HuH-7.5 (cell line): ENCODE measurements around the gene MAP3K2.
A peak's percentile ranks its signal among the peaks of the same experiment; 100 is the strongest.

Experiments used
- DNase-seq: peaks from one replicate; pipeline ENCODE4 v3.0.0; 2011; ENCODE audit warnings: low spot score

Gene MAP3K2

DNA sequence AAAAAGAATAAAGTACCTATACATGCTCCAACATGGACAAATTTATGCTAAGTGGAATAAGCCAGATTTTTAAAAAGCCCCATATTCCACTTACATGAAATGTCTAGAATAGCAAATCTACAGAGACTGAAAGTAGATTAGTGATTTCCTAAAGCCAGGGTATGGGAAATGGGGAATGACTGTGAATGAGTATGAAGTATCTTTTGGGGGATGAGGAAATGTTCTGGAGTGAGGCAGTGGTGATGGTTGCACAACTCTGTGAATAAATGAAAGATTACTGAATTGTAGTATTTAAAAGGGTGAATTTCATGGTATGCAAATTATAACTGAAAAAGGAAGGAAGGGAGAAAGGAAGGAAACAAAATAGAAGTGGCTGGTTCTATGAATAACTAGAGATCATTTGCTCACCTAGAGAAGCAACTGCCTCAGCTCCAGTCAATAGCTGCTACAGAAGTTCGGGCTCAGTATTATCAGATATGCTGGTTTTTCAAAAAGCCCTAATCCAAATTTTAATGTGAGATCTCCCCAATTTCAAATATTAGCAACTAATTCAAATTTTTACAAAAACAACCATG, 39.3 kb downstream of the MAP3K2 start:
- no peak for DNase-seq

DNA sequence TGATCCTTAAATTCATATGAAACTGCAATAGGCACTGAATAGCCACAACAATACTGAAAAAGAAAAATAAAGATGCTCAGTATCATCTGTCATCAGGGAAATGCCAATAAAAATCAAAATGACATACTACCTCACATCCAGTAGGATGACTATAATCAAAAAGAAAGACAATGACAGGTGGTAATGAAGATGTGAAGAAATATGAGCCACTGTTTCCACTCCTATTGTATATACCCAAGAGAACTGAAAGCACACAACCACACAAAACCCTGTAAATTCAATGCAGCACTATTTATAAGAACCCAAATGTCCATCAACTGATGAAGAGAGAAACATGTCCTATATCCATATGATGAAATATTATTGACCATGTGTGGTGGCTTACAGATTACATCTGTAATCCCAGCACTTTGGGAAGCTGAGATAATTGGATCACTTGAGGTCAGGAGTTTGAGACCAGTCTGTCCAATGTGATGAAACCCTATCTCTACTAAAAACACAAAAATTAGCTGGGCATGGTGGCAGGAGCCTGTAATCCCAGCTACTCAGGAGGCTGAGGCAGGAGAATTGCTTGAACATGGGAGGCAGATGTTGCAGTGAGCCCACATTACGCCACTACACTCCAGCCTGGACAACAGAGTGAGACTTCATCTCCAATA, 39.9 kb downstream of the MAP3K2 start:
- no peak for DNase-seq

DNA sequence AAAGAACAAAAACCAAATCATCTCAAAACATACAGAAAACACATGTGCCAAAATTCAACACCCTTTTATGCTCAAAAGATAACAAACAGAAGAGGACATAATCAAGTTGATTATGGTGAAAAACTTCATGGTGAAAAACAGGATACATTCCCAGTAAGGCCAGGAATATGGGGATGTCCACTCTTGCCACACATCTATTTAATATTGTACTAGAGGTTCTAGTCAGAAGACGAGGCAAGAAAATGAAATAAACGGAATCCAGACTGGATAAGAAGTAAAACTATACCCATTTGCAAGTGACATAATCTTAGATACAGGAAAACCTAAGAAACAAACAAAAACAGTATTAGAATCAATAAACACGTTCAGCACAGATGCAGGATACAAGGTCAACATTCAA, 40.8 kb downstream of the MAP3K2 start:
- DNase-seq, result no peak

DNA sequence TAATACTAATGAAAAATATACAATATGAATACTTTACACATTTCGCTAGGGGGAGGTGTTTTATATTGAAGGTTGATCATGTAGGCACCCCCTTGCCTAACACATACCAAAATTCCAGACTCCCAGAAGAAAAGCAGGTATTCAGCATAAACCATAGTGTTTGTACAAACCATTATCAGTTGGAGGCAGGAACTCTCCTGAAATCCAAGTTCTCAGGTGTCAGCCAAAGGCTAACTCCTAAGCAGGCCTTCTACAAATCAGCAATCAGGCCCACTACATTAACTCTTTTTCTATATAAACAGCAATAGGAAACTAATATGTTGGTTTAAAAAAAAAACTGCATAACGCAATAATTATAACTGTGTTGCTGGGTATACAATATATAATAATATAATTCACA, 44.5 kb downstream of the MAP3K2 start:
- no peak for DNase-seq

DNA sequence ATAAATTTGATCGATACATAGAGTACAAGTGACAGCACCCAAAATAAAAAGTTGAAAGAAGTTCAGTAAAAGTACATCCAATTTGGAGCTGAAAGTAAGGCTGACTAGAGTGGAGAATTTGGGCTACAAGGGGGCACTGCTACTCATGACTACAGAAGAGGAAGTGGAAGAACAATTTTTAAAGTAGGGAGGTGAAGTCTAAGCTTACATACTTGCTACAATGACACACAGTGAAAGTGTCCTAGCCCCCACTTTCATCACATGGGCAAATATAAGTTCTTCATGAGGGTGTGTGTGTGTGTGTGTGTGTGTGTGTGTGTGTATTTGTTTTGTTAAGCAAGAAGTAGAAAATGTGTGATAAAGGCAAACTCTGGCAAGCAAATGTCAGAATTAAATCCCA, 45.7 kb downstream of the MAP3K2 start:
- no peak for DNase-seq

DNA sequence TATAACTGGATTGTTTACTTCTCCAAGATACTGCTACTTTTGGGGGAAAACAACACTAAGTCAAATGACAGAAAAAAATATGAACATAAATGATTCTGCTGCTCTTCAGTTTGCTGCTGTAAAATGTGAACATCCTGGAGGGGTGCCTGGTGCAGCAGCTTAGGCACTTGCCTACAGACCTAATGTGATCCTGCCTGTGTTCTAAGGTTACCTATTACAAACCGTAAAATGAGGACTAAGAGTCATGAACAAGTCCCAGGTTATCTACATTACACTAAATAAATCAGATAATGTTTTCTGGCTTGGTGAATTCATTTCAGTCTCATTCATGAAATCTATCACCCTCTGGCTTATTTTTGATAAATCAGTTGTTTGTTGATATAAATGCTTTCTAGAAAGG, 55.4 kb downstream of the MAP3K2 start:
- no peak for DNase-seq

DNA sequence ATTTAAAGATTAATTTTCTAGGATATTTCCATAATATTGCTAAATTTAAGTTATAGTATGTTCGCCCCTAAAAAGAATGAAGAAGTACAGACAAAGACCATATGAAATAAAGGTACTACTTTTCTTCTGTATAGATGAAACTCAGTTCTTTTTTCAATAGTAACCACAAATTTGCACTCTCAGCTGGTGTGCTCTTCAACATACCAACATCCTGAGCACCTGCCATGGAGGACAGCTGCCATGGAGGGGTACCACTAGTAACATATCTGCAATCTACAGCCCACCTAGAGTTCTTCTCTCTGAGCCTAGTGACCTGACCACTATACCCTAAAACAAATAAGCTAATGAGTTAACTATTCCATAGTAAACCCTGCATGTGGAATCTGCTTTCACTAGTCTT, 57.0 kb downstream of the MAP3K2 start:
- no peak for DNase-seq

DNA sequence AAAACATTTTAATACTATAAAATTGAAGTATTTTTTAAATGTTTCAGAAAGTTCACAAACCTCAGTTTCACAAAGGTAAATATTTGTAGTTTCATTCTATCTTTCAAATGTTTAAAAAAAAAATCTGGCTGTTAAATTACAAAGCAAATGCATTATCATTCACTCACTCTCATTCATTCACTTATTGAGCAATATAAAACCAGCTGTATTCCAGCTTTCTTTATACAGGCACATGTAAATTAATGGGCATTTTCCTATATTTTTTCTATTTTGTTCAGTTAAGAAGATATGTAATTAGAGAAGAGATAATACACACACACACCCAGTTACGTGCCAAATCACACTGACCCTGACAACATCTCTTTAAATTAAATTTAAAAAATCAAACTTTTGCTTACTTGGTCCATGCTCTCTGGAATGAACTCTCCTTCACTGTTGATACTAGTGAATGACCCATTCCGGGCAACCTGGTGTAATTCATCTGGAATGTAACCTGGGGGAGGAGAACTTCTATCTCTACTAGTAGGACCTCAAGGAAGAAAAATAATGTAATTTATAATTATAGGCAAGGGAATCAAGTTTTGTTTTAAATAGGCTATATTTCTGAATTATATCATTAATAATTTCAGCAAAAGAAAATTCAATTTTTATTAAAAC, 61.4 kb downstream of the MAP3K2 start:
- DNase-seq, result no peak

DNA sequence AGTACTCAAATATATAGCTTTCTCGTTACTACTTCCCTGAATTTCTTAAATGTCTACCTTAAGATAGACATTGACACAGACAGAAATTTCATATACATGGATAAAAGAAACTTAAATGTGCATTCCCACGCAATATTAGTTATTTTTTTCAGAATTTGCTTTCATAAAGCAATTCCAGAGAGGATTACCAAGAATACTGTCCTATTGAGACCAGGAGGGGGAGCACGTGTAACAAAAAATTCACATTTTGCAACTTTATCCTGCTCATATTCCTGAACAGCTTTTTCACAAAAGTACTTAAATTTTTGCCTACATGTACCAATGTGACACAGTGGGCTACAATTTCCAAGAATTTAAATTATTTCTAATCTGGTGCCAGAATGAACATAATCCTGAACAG, 63.1 kb downstream of the MAP3K2 start:
- DNase-seq, result no peak

DNA sequence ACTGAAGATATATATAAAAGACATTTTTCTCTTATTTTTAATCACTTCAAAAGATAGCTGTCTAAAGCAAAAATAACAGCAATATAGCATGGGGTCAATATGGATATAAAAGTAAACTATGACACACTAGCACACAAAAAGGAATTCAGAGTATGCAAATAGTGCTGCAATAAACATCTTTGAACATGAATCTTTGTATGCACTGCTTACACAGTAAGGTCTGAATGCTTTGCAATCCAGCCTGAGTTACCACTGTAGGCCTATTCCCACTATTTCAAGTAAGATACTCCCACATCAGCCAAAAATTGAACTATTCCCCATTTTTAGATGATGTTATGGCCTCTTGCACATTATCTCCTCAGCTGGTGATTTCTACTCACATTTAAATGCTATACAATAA, 66.5 kb downstream of the MAP3K2 start:
- DNase-seq, result no peak

DNA sequence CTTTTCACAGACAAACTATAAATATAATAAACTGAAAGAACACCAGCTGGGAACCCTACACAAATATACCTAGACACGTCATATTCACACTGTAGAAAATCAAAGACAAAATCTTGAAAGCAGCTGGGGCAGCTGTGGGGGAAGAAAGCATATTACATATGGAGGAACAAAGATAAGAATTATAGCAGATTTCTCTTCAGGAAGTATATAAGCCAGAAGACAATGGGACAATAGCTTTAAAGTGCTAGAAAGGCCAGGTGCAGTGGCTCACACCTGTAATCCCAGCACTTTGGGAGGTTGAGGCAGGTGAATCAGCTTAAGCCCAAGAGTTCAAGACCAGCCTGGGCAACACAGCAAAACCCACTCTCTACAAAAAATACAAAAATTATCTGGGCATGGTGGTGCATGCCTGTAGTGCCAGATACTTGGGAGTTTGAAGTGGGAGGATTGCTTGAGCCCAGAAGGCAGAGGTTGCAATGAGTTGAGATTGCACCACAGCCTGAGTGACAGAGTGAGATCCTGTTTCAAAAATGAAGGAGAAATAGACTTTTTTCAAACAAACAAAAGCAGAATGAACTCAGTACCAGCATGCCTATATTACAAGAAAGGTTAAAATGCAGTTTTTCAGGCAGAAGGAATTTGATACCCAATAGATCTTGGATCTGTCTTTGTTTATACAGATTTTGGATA, 67.0 kb downstream of the MAP3K2 start:
- DNase-seq, result no peak

DNA sequence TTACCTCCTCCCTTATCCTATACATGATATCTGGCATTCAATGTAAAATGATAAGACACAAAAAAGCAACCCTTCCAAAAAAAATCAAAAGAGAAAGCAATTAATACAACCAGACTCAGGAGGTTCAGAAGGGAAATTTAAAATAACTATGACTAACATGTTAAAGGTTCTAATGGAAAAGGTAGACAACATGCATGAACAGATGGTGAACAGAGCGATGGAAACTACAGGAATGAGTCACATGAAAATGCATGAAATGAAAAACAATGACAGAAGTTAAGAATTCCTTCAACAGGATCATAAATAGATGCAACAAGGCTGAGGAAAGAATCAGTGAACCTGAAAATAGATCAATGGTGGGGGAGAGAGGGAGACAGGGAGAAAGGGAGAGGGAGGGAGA, 67.7 kb downstream of the MAP3K2 start:
- no peak for DNase-seq

DNA sequence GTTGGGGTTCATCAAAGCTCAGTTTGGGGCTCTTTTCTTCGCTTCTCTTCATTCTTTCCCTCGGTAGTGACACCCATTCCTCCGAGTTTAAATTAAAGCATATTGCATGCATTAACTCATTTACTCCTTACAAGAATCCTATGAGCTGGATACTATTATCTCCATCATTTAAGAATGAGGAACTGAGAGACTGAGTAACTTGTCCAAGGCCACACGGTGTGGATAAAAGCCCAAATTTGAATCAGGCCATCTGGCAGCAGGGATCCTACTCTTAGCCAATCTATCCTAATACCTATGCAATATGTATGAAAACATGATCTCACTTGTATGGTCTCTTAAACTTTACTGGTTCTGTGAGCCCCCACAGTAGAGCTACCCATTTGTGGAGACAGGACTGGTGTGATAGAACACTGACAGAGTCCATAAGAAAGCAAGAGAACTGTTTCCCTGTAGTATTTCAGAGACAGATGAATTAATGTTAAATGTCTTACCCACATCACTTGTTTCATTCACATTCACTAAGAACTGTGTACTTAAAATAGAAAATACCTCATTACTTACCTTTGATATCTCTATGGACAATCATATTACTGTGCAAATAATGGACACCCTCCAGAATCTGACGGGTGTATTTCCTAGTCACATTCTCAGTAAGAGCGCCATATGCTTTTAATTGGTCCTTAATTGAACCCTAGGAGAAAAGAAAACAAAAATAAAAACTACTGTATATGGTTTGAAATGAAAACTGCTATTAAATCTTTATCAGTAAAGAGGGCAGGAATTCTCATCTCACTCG, 73.4 kb downstream of the MAP3K2 start:
- DNase-seq, result no peak

DNA sequence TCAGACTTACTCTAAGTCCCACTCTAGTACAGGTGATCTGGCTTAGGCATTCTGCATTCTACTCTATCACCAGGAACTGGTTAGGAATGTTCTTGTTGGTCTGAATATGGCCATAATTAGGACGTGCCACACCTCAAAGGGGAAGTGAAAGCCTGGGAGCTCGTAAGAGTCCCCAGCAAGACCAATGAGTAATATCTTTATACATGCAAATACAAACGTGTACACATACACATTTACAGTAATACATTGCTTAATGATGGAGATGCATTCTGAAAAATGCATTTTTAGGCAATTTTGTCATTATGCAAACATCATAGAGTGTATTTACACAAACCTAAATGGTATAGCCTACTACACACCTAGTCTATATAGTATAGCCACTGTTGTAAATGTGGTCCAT, 74.4 kb downstream of the MAP3K2 start:
- DNase-seq, result no peak

DNA sequence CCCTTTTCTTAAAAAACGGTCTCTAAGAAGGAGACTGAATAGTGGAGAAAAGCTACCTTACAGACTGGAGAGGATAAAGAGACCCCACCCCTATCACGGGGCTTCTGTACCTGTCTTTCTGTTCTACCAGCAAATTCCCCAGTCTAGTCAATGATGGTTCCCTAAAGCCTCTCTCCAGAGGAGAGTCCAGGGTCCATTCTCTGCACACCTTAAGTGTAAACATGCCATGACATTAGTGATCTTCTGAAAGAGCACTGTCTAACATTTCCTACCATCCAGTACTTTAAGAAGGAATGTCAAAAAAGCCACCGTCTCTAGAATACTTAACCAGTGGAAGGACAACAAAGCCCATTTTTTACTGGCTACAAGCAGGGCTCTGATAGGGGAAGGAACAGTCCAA, 76.8 kb downstream of the MAP3K2 start:
- no peak for DNase-seq

DNA sequence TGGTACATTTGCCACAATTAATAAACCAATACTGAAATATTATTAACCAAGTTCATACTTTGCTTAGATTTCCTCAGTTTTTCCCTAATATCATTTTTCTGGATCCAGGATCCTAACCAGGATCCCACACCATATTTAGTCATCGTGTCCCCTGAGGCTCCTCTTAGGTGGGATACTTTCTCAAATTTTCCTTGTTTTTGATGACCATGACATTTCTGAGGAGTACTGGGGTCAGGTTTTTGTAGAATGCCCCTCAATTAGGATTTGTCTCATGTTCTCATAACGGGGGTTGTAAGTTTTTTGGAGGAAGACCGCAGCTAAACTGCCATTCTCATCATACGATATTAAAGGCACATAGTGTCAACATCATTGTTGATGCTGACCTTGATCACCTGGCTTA, 78.3 kb downstream of the MAP3K2 start:
- no peak for DNase-seq

DNA sequence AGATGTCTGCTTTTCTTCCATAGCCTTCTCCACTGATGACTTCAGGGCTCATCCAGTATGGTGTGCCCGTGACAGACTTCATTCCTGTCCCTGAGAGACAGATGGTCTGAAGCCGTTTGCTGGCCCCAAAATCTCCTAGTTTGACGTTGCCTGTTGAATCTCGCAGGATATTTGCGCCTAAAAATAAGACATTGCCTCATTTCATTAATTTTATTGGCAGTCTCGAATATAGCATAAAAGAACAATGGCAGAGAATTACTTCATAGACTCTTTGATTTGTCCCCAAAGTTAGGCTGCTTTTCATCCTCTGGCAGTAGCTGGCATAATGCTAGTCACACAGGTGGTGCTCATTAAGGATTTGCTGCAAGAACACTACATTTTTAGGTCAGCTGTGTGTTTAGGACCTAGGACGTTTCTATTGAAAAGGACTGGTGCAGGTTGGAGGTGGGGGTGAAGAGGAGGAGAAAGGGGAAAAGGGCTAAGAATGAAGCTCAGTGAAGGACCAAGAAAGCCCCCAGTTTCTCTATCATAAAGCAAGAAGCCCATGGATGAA, 79.1 kb downstream of the MAP3K2 start:
- no peak for DNase-seq

DNA sequence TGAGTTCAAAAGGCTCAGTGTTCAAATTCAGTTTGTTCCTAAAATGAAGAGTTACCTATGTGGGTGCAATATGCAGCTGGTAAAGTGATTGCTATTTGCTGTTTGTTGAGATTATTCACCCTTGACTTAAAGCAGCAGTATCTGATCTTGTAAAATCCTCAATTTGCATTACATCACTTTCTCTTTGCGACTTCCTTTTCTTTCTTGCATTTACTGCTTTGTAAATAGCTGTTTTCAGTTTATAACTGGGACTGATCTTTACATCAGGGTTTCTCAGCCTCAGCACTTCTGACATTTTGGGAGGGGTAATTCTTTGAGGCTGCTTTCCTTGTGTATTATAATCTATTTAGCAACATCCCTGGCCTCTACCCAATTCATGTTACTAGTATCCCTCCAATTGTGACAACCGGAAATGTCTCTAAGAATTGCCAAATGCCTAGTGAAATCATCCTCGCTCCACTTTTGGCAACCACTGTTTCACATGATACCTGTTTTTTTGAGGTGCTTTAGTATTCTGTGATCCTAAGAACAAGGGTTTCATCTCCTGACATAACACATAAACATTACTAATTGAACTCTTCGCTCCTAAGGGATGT, 81.7 kb downstream of the MAP3K2 start:
- DNase-seq, result no peak

DNA sequence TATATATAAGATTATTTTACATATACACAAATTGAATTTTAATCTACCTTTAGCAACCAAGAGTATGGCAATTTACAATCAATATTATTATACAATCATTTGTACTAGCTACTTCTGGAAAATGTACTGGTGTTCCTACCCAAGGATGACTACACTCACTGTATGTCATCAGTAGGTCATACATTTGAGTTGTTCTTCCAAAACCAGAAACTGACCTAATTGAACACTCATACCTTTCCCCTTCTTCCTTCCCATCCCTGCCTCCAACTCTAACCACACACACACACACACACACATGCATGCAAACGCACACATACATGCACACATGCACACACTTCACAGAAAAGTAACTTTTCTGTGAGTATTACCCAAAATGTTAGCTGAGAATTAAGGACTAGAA, 85.6 kb downstream of the MAP3K2 start:
- no peak for DNase-seq

DNA sequence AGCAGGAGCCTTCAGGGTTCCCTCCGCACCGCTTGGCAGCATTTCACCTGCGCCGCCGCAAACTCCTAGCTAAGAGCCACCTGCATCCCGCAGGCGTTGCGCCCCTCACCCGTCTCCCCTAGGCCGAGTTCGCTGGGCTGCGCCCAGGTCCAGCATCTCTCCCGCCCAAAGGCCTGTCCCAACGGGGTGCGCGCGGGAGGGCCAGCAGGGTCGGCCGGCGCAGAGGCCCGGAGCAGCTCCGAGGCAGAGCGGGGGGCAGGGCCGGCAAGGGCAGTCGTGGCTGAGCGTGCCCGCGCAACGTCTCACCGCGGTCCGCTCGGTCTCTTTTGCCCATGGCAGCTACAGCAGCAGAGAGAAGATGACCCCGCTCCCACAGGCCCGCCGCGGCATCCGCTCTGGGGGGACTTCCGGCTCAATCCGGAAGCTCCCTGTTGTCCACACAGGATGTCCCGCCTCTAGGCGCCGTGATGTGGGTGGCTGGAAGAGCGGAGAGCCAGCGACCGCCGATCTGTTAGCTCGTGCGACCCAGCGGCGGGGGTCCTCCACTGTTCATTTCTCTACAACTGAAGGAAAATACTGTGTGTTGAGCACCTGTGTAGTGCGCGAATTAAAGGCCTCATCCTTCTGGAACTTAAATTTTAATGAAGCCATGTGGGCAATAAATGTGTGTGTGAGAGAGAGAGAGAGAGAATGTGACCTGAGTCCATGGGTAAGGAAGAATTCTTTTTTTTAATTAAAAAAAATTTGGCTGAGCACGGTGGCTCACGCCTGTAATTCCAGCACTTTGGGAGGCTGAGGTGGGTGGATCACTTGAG, 93.8 kb downstream of the MAP3K2 start, which contains the start of gene ERCC3:
Gene ERCC3, minus strand, starts transcription at position 397 of the 815 bp plus-strand sequence. Its CDS starts 63 bp downstream, at position 334.
- peak; percentile 83 for DNase-seq

DNA sequence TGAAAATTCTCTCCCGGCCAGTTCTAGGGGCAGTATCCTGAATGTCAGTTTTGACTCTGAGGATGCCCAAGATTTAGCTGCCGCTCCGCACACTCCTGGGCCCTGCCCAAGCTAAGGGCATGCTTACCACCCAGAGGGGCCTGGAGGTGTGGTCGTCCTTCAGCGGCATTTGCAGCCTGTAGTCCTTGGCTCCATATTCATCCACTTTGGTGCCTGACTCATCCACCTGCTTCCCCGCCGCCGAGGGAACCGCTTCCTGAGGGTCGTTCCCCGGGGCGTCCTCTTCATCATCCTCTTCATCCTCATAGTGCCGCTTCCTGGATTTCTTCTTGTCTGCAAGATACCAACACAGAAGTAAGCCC, 94.4 kb downstream of the MAP3K2 start:
- DNase-seq, result no peak
